BLaER1 (cell line): ENCODE measurements around the gene MORF4L1.
"Not testable (repeated sequence)": the region's sequence is repeated elsewhere in the genome, so short reads cannot be mapped to it uniquely, and the experiment has no call there.

Experiments
- H3K27ac ChIP-seq: shearing (Covaris generic); formaldehyde crosslinking; 2 replicates; pipeline ENCODE4 v1.8.1; 2022
- H3K27me3 ChIP-seq: shearing (Covaris generic); formaldehyde crosslinking; 2 replicates; pipeline ENCODE4 v1.8.1; 2022
- H3K36me3 ChIP-seq: shearing (Covaris generic); formaldehyde crosslinking; 2 replicates; pipeline ENCODE4 v1.8.1; 2022
- H3K4me1 ChIP-seq: shearing (Covaris generic); formaldehyde crosslinking; 2 replicates; pipeline ENCODE4 v1.8.1; 2022
- H3K4me2 ChIP-seq: shearing (Covaris generic); formaldehyde crosslinking; 2 replicates; pipeline ENCODE4 v1.8.1; 2022
- H3K4me3 ChIP-seq: shearing (Covaris generic); formaldehyde crosslinking; 2 replicates; pipeline ENCODE4 v1.8.1; 2022
- H3K9ac ChIP-seq: shearing (Covaris generic); formaldehyde crosslinking; 2 replicates; pipeline ENCODE4 v1.8.1; 2022
- H3K9me3 ChIP-seq: shearing (Covaris generic); formaldehyde crosslinking; 2 replicates; pipeline ENCODE4 v1.8.1; 2022
- H4K20me1 ChIP-seq: shearing (Covaris generic); formaldehyde crosslinking; 2 replicates; pipeline ENCODE4 v1.8.1; 2022
- Cebpa-rat ChIP-seq: shearing (Covaris generic); IDR thresholded peaks from 2 replicates; pipeline ENCODE4 v1.8.1; 2022

The MORF4L1 gene

DNA sequence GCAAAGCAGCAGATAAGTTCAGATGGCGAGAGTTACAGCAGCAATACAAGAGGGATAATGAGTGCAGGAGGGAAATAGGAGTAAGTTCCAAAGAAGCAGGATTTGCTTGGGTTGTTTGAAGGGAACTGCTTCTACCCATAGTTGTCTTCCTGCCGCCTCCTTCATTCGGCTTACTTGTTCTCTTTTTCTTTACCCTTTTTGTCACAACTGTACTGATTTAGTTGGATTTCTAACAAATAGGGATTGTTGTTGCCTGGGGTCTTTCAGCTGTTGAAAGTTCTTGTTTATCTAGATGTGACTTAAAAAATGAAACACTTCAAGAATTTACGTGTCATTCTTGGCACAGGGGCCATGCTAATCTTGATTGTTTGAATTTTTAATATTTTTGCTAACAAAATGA lies 25.9 kb downstream of the MORF4L1 start:
- no peaks in the 10 kb centered on the region for H3K4me1 ChIP-seq
- H3K27ac ChIP-seq, result no peak overlapping the region
- H3K4me2 ChIP-seq, result no peak overlapping the region
- H4K20me1 ChIP-seq, result peaks cover 98% of the 10 kb centered on the region
- no peak for TF ChIP-seq Cebpa-rat
- H3K36me3 ChIP-seq, result peaks cover 99% of the 10 kb centered on the region
- H3K9me3 ChIP-seq, result no peaks in the 10 kb centered on the region
- no peak overlapping the region for H3K9ac ChIP-seq
- H3K4me3 ChIP-seq, result no peak overlapping the region
- H3K27me3 ChIP-seq, result no peaks in the 10 kb centered on the region

DNA sequence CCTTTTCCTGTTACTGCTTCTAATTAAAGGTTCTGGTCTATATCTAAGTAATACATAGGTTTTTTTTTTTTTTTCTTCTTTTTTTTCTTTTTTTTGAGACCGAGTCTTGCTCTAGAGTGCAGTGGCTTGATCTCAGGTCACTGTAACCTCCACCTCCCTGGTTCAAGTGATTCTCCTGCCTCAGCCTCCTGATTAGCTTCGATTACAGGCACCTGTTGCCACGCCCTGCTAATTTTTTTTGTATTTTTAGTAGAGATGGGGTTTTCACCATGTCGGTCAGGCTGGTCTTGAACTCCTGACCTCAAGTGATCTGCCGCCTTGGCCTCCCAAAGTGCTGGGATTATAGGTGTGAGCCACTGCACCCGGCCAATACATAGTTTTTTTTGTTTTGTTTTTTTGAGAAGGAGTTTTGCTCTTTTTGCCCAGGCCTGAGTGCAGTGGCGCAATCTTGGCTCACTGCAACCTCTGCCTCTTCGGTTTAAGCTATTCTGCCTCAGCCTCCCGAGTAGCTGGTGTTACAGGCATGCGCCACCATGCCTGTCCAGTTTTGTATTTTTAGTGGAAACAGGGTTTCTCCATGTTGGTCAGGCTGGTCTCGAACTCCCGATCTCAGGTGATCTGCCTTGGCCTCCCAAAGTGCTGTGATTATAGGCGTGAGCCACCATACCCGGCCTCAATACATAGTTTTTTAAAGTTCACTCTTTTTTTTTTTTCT lies 28.3 kb downstream of the MORF4L1 start:
- not testable (repeated sequence) for H3K4me2 ChIP-seq, H3K27ac ChIP-seq, H3K9me3 ChIP-seq, H3K27me3 ChIP-seq, H3K4me1 ChIP-seq, H3K4me3 ChIP-seq, H3K9ac ChIP-seq
- Histone ChIP-seq H3K36me3 (peaks cover 99% of the 10 kb centered on the region), H4K20me1 (peaks cover 98% of the 10 kb centered on the region)

DNA sequence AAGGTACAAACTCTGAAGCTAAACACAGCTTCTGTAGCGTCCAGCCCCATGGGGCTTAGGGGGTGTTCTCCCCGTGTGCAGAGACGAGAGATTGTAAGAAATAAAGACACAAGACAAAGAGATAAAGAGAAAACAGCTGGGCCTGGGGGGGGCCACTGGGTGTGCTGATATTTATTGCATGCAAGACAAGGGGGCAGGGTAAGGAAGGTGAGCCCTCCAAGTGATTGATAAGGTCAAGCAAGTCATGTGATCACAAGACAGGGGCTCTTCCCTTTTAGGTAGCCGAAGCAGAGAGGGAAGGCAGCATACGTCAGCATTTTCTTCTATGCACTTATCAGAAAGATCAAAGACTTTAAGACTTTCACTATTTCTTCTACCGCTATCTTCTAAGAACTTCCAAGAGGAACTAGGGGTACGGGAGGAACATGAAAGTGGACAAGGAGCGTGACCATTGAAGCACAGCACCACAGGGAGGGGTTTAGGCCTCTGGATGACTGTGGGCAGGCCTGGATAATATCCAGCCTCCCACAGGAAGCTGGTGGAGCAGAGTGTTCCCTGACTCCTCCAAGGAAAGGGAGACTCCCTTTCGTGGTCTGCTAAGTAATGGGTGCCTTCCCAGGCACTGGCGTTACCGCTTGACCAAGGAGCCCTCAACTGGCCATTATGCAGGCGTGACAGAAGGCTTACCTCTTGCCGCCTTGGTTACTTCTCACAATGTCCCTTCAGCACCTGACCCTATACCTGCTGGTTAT lies 29.8 kb downstream of the MORF4L1 start:
- not testable (repeated sequence) for H3K27ac ChIP-seq, H3K4me1 ChIP-seq, H3K9ac ChIP-seq, H3K9me3 ChIP-seq, H3K4me3 ChIP-seq, H3K4me2 ChIP-seq, H3K27me3 ChIP-seq
- Histone ChIP-seq H3K36me3 (peaks cover 100% of the 10 kb centered on the region), H4K20me1 (peaks cover 100% of the 10 kb centered on the region)

DNA sequence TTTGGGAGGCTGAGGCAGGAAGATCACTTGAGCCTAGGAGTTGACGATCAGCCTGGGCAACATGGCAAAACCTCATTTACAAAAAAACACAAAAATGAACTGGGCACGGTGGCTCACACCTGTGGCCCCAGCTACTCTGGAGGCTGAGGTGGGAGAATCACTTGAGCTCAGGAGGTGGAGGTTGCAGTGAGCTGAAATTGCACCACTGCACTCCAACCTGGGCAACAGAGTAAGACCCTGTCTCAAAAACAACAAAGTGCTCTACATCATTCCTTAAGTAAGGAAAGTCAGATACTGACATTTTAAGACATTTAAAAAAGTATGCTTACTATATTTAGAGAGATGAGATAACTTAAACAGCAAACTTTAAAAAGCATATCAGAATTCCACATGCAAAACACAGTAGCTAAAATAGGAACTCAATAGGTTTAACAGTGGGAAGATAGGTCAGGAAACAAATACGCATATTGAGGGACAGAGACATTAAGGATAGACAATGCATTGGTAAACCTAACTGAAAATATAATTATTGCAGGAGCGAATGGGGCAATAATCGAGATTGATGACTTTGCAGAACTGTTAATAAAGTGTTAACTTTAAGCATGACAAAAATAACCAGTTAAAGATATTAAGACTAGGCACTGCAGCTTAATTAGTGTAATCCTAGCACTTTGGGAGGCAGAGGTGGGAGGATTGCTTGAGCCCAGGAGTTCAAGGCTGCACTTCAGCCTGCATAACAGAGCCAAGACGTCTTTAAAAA lies 32.1 kb downstream of the MORF4L1 start:
- no peak overlapping the region for H3K27ac ChIP-seq
- peaks cover 13% of the 10 kb centered on the region for H3K4me1 ChIP-seq
- H3K9me3 ChIP-seq, result no peaks in the 10 kb centered on the region
- no peak overlapping the region for H3K4me3 ChIP-seq
- no peak for TF ChIP-seq Cebpa-rat
- H3K27me3 ChIP-seq, result no peaks in the 10 kb centered on the region
- H3K4me2 ChIP-seq, result no peak overlapping the region
- H3K36me3 ChIP-seq, result peaks cover 97% of the 10 kb centered on the region
- H4K20me1 ChIP-seq, result peaks cover 98% of the 10 kb centered on the region
- H3K9ac ChIP-seq, result no peak overlapping the region

DNA sequence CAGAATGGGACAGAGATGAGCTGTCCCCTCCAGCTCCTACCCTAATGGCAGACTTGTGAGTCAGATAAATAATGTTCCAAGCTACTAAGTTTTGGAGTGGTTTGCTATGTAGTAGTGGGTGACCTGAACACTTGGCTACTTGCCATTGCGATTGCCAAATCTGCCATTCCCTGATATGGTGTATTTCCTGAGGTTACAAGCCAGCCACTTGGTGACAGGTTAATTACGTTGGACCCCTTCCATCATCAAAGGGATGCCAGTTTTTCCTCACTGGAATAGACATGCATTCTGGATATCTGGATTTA lies 33.6 kb downstream of the MORF4L1 start:
- Histone ChIP-seq H4K20me1 (peaks cover 98% of the 10 kb centered on the region), H3K4me1 (peaks cover 28% of the 10 kb centered on the region), H3K36me3 (peaks cover 97% of the 10 kb centered on the region), H3K9me3 (no peaks in the 10 kb centered on the region), H3K27me3 (no peaks in the 10 kb centered on the region), H3K9ac (no peak overlapping the region), H3K4me3 (no peak overlapping the region), H3K27ac (no peak overlapping the region), H3K4me2 (no peak overlapping the region)
- TF ChIP-seq Cebpa-rat, result no peak

DNA sequence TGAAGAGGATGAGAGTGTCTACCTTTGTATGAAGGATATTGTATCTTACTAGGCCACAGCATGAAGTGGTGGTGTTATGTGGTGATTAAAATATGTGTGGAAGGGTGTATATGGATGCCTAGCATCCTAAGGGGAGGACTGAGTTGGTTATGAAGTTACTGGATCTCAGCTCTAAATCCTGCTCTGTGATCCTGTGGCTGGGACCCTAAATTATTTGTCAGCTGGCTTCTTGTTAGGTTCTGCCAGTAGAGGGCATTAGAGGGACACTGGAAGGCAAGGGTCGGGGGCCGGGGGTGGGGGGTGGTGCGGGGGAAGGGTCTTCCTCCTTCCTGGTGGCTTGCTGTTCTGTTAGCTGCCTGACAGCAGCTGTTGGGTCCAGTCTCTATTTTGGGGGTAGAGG lies 34.9 kb downstream of the MORF4L1 start:
- H4K20me1 ChIP-seq, result peaks cover 98% of the 10 kb centered on the region
- TF ChIP-seq Cebpa-rat, result no peak
- no peaks in the 10 kb centered on the region for H3K9me3 ChIP-seq
- peaks cover 32% of the 10 kb centered on the region for H3K4me1 ChIP-seq
- H3K27me3 ChIP-seq, result no peaks in the 10 kb centered on the region
- H3K9ac ChIP-seq, result no peak overlapping the region
- peaks cover 97% of the 10 kb centered on the region for H3K36me3 ChIP-seq
- no peak overlapping the region for H3K4me3 ChIP-seq
- H3K27ac ChIP-seq, result no peak overlapping the region
- H3K4me2 ChIP-seq, result no peak overlapping the region

DNA sequence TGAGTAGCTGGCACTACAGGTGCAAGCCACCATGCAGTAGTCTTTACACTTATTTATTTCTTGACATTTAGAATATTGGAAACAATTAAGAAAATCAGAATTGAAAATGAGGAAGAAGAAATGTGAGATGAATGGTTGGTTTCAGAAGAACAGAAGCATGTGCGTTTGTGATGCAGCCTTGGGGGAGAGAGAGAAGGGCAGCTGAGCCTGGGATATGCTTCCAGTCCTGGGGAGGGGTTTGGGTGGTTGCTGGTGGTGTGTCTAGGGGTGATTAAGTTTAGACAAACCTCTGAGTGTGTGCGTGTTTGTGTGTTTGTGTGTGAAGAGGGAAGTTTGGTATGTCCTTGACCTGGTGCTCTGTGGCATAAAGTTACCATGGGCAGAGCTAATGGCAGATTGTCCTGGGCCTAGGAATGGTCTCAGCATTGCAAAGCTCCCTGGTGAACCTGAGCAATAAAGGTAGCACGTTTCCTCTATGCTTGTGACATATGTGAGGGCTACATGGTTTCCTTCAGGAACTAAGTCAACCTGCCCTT lies 36.5 kb downstream of the MORF4L1 start:
- Histone ChIP-seq H3K4me2 (no peak overlapping the region; the same call in 1 of the 2 replicates), H3K9ac (no peak overlapping the region), H3K27ac (no peak overlapping the region), H3K27me3 (no peaks in the 10 kb centered on the region), H4K20me1 (peaks cover 98% of the 10 kb centered on the region), H3K4me3 (no peak overlapping the region), H3K9me3 (no peaks in the 10 kb centered on the region), H3K4me1 (peaks cover 32% of the 10 kb centered on the region), H3K36me3 (peaks cover 97% of the 10 kb centered on the region)
- TF ChIP-seq Cebpa-rat, result no peak

DNA sequence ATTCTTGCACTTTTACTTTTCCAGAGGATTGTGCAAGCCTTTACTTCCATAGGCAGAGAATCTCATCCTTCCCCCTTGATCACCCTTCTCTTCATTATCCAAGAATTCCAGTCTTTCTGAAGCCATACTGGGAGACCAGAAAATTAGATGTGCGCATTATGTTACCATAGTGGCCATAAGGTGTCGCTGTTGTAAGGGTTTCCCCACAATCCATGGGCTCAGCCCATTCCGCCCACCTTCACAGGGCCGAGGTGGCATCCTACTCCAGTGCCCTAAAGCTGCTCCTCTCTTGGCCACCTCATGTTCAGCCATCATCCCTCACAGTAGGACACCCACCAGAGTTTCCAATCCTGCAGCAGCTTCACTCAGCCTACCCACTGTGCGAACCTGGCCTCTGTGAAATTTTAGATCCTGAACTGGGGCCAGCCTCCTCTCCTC lies 37.1 kb downstream of the MORF4L1 start:
- Histone ChIP-seq H3K4me1 (peaks cover 32% of the 10 kb centered on the region), H3K27me3 (no peaks in the 10 kb centered on the region), H3K9ac (no peak overlapping the region), H3K36me3 (peaks cover 97% of the 10 kb centered on the region), H3K27ac (no peak overlapping the region), H3K4me3 (no peak overlapping the region), H4K20me1 (peaks cover 98% of the 10 kb centered on the region), H3K9me3 (no peaks in the 10 kb centered on the region), H3K4me2 (peak overlapping the region; percentile 41)
- no peak for TF ChIP-seq Cebpa-rat

DNA sequence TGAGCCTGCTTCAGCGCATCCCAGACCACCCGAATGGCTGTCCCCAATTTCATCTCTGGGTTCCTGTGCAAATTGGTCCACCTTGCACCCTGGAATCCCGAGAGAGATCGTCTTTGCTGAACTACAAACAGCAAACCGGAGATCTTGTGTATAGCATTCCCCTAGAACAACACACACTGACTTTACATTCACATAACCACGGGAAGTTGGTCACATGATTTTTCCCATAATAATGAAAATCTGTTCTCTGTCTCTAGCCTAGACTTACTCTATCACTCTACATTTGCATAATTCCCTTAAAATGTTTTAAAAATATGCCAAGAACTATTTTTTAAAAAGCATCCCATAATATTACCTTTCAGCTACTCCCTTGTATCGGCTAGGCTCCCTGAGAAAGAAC lies 37.6 kb downstream of the MORF4L1 start:
- Histone ChIP-seq H4K20me1 (peaks cover 98% of the 10 kb centered on the region), H3K4me1 (peaks cover 36% of the 10 kb centered on the region), H3K4me2 (peak overlapping the region; percentile 41), H3K9ac (no peak overlapping the region), H3K9me3 (no peaks in the 10 kb centered on the region), H3K4me3 (no peak overlapping the region), H3K27ac (peak overlapping the region; percentile 18; the same call in 1 of the 2 replicates), H3K27me3 (no peaks in the 10 kb centered on the region), H3K36me3 (peaks cover 97% of the 10 kb centered on the region)
- no peak for TF ChIP-seq Cebpa-rat

DNA sequence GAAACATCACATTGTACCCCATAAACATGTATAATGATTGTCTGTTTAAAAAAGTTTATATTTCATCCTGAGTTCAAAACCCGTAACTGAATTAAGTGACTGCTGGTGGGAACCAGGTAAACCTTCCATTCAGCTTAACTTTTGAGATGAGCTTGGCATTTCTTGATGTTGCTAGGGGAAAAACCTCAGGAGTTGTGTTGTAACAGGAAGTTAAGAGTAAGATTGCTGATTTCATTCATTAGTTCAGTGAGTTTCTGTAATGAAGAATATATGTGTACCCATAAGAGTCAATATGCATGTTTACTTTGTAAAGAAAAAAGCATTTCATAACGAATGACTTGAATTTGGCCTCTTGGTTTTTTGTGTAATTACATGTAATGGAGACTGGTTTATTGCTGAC lies 39.6 kb downstream of the MORF4L1 start:
- peaks cover 82% of the 10 kb centered on the region for H4K20me1 ChIP-seq
- TF ChIP-seq Cebpa-rat, result no peak

More for the DNA sequence above, 39.6 kb downstream of the MORF4L1 start:
- H3K4me1 ChIP-seq, result peaks cover 40% of the 10 kb centered on the region
- no peak overlapping the region for H3K4me2 ChIP-seq
- H3K4me3 ChIP-seq, result no peak overlapping the region
- H3K9ac ChIP-seq, result no peak overlapping the region
- H3K27ac ChIP-seq, result no peak overlapping the region
- no peaks in the 10 kb centered on the region for H3K9me3 ChIP-seq
- no peaks in the 10 kb centered on the region for H3K27me3 ChIP-seq
- peaks cover 85% of the 10 kb centered on the region for H3K36me3 ChIP-seq
